NCI-H1694 (cell line): ENCODE measurements around the gene ANKRD11.
"Not testable (repeated sequence)": the region's sequence is repeated elsewhere in the genome, so short reads cannot be mapped to it uniquely, and the experiment has no call there.

Experiments used
- DNase-seq: peaks from one replicate; lab custom pipeline; 2025; lab: John Stamatoyannopoulos, UW

The ANKRD11 gene

GRCh38 chr16:89314854-89315253 is 175.5 kb downstream of the ANKRD11 start:
- DNase-seq: no peak

- DNase-seq: no peak
Observed at GRCh38 chr16:89314357-89314756, 176.0 kb downstream of the ANKRD11 start.

- DNase-seq: no peak
Observed at GRCh38 chr16:89313583-89313982, 176.8 kb downstream of the ANKRD11 start.

- DNase-seq: no peak
Observed at GRCh38 chr16:89312598-89313299, 177.6 kb downstream of the ANKRD11 start.

- DNase-seq: no peak
Observed at GRCh38 chr16:89312194-89312593, 178.2 kb downstream of the ANKRD11 start.

GRCh38 chr16:89311636-89312035 is 178.7 kb downstream of the ANKRD11 start:
- no peak for DNase-seq

- no peak for DNase-seq
Observed at GRCh38 chr16:89309438-89310122, 180.8 kb downstream of the ANKRD11 start.

- no peak for DNase-seq
Observed at GRCh38 chr16:89308391-89309333, 181.7 kb downstream of the ANKRD11 start.

GRCh38 chr16:89307421-89307805 is 182.9 kb downstream of the ANKRD11 start:
- DNase-seq: no peak

- not testable (repeated sequence) for DNase-seq
Observed at GRCh38 chr16:89306457-89307420, 183.6 kb downstream of the ANKRD11 start.

GRCh38 chr16:89304941-89305705 is 185.2 kb downstream of the ANKRD11 start:
- no peak for DNase-seq

- no peak for DNase-seq
Observed at GRCh38 chr16:89304181-89304851, 186.0 kb downstream of the ANKRD11 start.

- DNase-seq: no peak
Observed at GRCh38 chr16:89303617-89304016, 186.7 kb downstream of the ANKRD11 start.

- DNase-seq: no peak
Observed at GRCh38 chr16:89300976-89301360, 189.4 kb downstream of the ANKRD11 start.

GRCh38 chr16:89300311-89300975 is 189.9 kb downstream of the ANKRD11 start:
- no peak for DNase-seq

GRCh38 chr16:89299357-89300111 is 190.8 kb downstream of the ANKRD11 start:
- not testable (repeated sequence) for DNase-seq

GRCh38 chr16:89298623-89299225 is 191.6 kb downstream of the ANKRD11 start:
- DNase-seq: no peak

GRCh38 chr16:89297910-89298545 is 192.3 kb downstream of the ANKRD11 start:
- DNase-seq: no peak
